CD4-positive, CD25-positive, alpha-beta regulatory T cell (primary cell): ENCODE measurements around the gene SRGAP2B. TPM values are rescaled to one million over a fixed set of nuclear protein-coding genes. Genes with fewer than 3 reads are reported as not detected.
A peak's percentile ranks its signal among the peaks of the same experiment; 100 is the strongest.
"Not testable (repeated sequence)": the region's sequence is repeated elsewhere in the genome, so short reads cannot be mapped to it uniquely, and the experiment has no call there.

Experiments used
- ATAC-seq, 2 donors: fragments of 150-1000 bp; cut with Tn5 transposase; one replicate each; pipeline ENCODE4 v1.10.0; 2021; ENCODE audit warnings: low read depth in 2 of 2, moderate number of reproducible peaks in 2 of 2, moderate library complexity in 1 of 2
- DNase-seq, 3 donors: peaks; one replicate each; pipeline versions ENCODE4 v3.0.0 to v3.0.0-alpha.2; 2012 to 2022; ENCODE audit warnings: mixed read lengths in 1 of 3
- H3K27ac ChIP-seq: one replicate; pipeline ENCODE4 v1.7.0; 2013; ENCODE audit warnings: mild to moderate bottlenecking, low read length; ENCODE audit not compliant: insufficient read depth, poor library complexity, severe bottlenecking
- H3K27me3 ChIP-seq: one replicate; pipeline ENCODE4 v1.7.0; 2013; ENCODE audit warnings: low read length; ENCODE audit not compliant: control insufficient read depth, insufficient read depth
- H3K36me3 ChIP-seq: one replicate; pipeline ENCODE4 v1.7.0; 2013; ENCODE audit warnings: mild to moderate bottlenecking, low read length, moderate library complexity; ENCODE audit not compliant: control insufficient read depth, insufficient read depth
- H3K4me1 ChIP-seq: 2 replicates; pipeline ENCODE4 v1.7.0; 2013; ENCODE audit warnings: mild to moderate bottlenecking, low read length; ENCODE audit not compliant: insufficient read depth, control insufficient read depth, poor library complexity, severe bottlenecking
- H3K4me3 ChIP-seq: one replicate; pipeline ENCODE4 v1.7.0; 2013; ENCODE audit warnings: low read depth, mild to moderate bottlenecking, low read length, moderate library complexity
- H3K9me3 ChIP-seq, 2 experiments: 1 replicate in 1 of 2; 2 replicates in 1 of 2; pipeline ENCODE4 v1.7.0; 2013; ENCODE audit warnings: low read length in 2 of 2, mild to moderate bottlenecking in 1 of 2, moderate library complexity in 1 of 2; ENCODE audit not compliant: control insufficient read depth in 2 of 2
- H3K27ac Mint-ChIP-seq, 3 donors: one replicate each; pipeline ENCODE4 v1.8.0; 2020 to 2022; ENCODE audit warnings: mild to moderate bottlenecking in 3 of 3, mixed read lengths in 3 of 3, moderate library complexity in 2 of 3
- H3K27me3 Mint-ChIP-seq: one replicate; pipeline ENCODE4 v1.8.0; 2022; ENCODE audit warnings: mild to moderate bottlenecking, mixed read lengths
- H3K36me3 Mint-ChIP-seq: one replicate; pipeline ENCODE4 v1.8.0; 2020; ENCODE audit warnings: mixed read lengths
- H3K4me1 Mint-ChIP-seq, 4 donors: one replicate each; pipeline ENCODE4 v1.8.0; 2020 to 2022; ENCODE audit warnings: mixed read lengths in 4 of 4, mild to moderate bottlenecking in 1 of 4
- H3K4me3 Mint-ChIP-seq, 4 donors: one replicate each; pipeline ENCODE4 v1.8.0; 2020 to 2022; ENCODE audit warnings: mild to moderate bottlenecking in 4 of 4, mixed read lengths in 4 of 4, moderate library complexity in 3 of 4
- H3K9me3 Mint-ChIP-seq, 7 donors: one replicate each; pipeline ENCODE4 v1.8.0; 2020 to 2022; ENCODE audit warnings: mixed read lengths in 7 of 7, mild to moderate bottlenecking in 3 of 7, moderate library complexity in 2 of 7
- polyA plus RNA-seq, 4 donors: library from polyadenylated mRNA; unstranded; fragments of 300-500 nt; fragmentation: Illumina TruSeq; gene quantifications; one replicate each; pipeline ENCODE4 v1.2.3, GENCODE V29; 2021
- total RNA-seq: library from RNA; stranded (reverse); gene quantifications from one replicate; pipeline ENCODE4 v1.2.3, GENCODE V29; 2022

SRGAP2B gene
- total and polyA plus RNA-seq, 5 donors from 2014 or later = 1.2 to 36.7 (median 2.1) TPM

GRCh38 chr1:145009928-145010327, 85.2 kb downstream of the SRGAP2B start:
- H3K4me3 Mint-ChIP-seq = peak overlapping the region in 2 of 4 donors; percentile 66 to 77
- not testable (repeated sequence) for H3K27me3 Mint-ChIP-seq, H3K36me3 ChIP-seq, H3K9me3 Mint-ChIP-seq, H3K4me3 ChIP-seq, H3K4me1 Mint-ChIP-seq, H3K36me3 Mint-ChIP-seq, H3K4me1 ChIP-seq, H3K9me3 ChIP-seq, H3K27ac ChIP-seq, H3K27ac Mint-ChIP-seq, H3K27me3 ChIP-seq
- DNase-seq (peak in 1 of 3 donors; percentile 3), ATAC-seq (peak; percentile 35 to 52)

- H3K27me3 ChIP-seq, H3K27ac ChIP-seq, H3K4me3 Mint-ChIP-seq, H3K9me3 Mint-ChIP-seq, H3K27me3 Mint-ChIP-seq, H3K27ac Mint-ChIP-seq, DNase-seq, H3K36me3 ChIP-seq, H3K4me1 ChIP-seq, H3K4me1 Mint-ChIP-seq, H3K36me3 Mint-ChIP-seq, H3K4me3 ChIP-seq, H3K9me3 ChIP-seq: not testable (repeated sequence)
- ATAC-seq = peak; percentile 49 to 64
These were observed 86.7 kb downstream of the SRGAP2B start for GRCh38 chr1:145008388-145008787.

GRCh38 chr1:145005142-145005541, 90.0 kb downstream of the SRGAP2B start:
- not testable (repeated sequence) for ATAC-seq, H3K36me3 Mint-ChIP-seq, H3K27me3 Mint-ChIP-seq, H3K4me3 ChIP-seq, H3K36me3 ChIP-seq, H3K27ac ChIP-seq, H3K9me3 Mint-ChIP-seq, H3K4me1 ChIP-seq, H3K9me3 ChIP-seq, H3K27me3 ChIP-seq, H3K27ac Mint-ChIP-seq, H3K4me1 Mint-ChIP-seq, DNase-seq, H3K4me3 Mint-ChIP-seq

GRCh38 chr1:145001381-145001780, 93.7 kb downstream of the SRGAP2B start:
- not testable (repeated sequence) for H3K4me3 ChIP-seq, H3K36me3 Mint-ChIP-seq, H3K27me3 ChIP-seq, H3K9me3 ChIP-seq, H3K4me1 ChIP-seq, H3K27ac Mint-ChIP-seq, H3K4me3 Mint-ChIP-seq, H3K27ac ChIP-seq, H3K4me1 Mint-ChIP-seq, ATAC-seq, H3K36me3 ChIP-seq, DNase-seq, H3K9me3 Mint-ChIP-seq, H3K27me3 Mint-ChIP-seq

GRCh38 chr1:145000743-145001326, 94.3 kb downstream of the SRGAP2B start:
- not testable (repeated sequence) for H3K36me3 Mint-ChIP-seq, H3K27me3 Mint-ChIP-seq, H3K27ac ChIP-seq, H3K4me1 ChIP-seq, DNase-seq, H3K27ac Mint-ChIP-seq, H3K4me3 ChIP-seq, H3K4me3 Mint-ChIP-seq, ATAC-seq, H3K9me3 Mint-ChIP-seq, H3K36me3 ChIP-seq, H3K9me3 ChIP-seq, H3K27me3 ChIP-seq, H3K4me1 Mint-ChIP-seq

GRCh38 chr1:145000074-145000742, 94.9 kb downstream of the SRGAP2B start:
- H3K27me3 Mint-ChIP-seq, H3K9me3 Mint-ChIP-seq, H3K4me3 Mint-ChIP-seq, H3K4me1 Mint-ChIP-seq, H3K36me3 Mint-ChIP-seq, ATAC-seq, H3K27ac Mint-ChIP-seq, H3K27me3 ChIP-seq, H3K4me3 ChIP-seq, H3K36me3 ChIP-seq, H3K27ac ChIP-seq, H3K9me3 ChIP-seq, DNase-seq, H3K4me1 ChIP-seq: not testable (repeated sequence)

- H3K9me3 Mint-ChIP-seq, H3K9me3 ChIP-seq, H3K27ac ChIP-seq, H3K27me3 ChIP-seq, H3K4me3 Mint-ChIP-seq, DNase-seq, H3K36me3 ChIP-seq, H3K36me3 Mint-ChIP-seq, H3K4me3 ChIP-seq, H3K27me3 Mint-ChIP-seq, H3K27ac Mint-ChIP-seq, H3K4me1 ChIP-seq, ATAC-seq, H3K4me1 Mint-ChIP-seq: not testable (repeated sequence)
These were observed 96.2 kb downstream of the SRGAP2B start for GRCh38 chr1:144998981-144999273.

GRCh38 chr1:144998134-144998980, 96.8 kb downstream of the SRGAP2B start:
- H3K4me3 ChIP-seq, H3K4me1 ChIP-seq, H3K4me1 Mint-ChIP-seq, H3K36me3 Mint-ChIP-seq, H3K9me3 Mint-ChIP-seq, H3K4me3 Mint-ChIP-seq, ATAC-seq, H3K36me3 ChIP-seq, H3K9me3 ChIP-seq, DNase-seq, H3K27me3 Mint-ChIP-seq, H3K27ac ChIP-seq, H3K27ac Mint-ChIP-seq, H3K27me3 ChIP-seq: not testable (repeated sequence)
